Neural cell (in vitro differentiated cells): ENCODE data around the gene RASL12. TPM values are rescaled to one million over a fixed set of nuclear protein-coding genes. Genes with fewer than 3 reads are reported as not detected.

Experiments used
- H2AFZ ChIP-seq: fragments of 200-600, 300-800 bp; sonication (generic), shearing (Covaris generic); 2 replicates; pipeline ENCODE4 v1.6.0; 2014; ENCODE audit warnings: low read depth, mild to moderate bottlenecking, antibody characterized with exemption, low read length, moderate library complexity
- H3F3A ChIP-seq: fragments of 200-600 bp; shearing (Covaris generic); 2 replicates; pipeline ENCODE4 v1.6.1; 2016; ENCODE audit warnings: mild to moderate bottlenecking, moderate library complexity, mixed read lengths, antibody characterized with exemption, low read length; ENCODE audit not compliant: insufficient read depth, poor library complexity, severe bottlenecking
- H3K27ac ChIP-seq: fragments of 200-600, 300-800 bp; sonication (generic), shearing (Covaris generic); 2 replicates; pipeline ENCODE4 v1.5.1; 2014; ENCODE audit warnings: mild to moderate bottlenecking, low read length, moderate library complexity
- H3K27me3 ChIP-seq: fragments of 300-800, 200-600 bp; sonication (generic), shearing (Covaris generic); 2 replicates; pipeline ENCODE4 v1.6.0; 2014; ENCODE audit warnings: mild to moderate bottlenecking, low read depth, low read length, moderate library complexity; ENCODE audit not compliant: insufficient read depth
- H3K36me3 ChIP-seq: fragments of 300-800, 200-600 bp; sonication (generic), shearing (Covaris generic); 2 replicates; pipeline ENCODE4 v1.5.1; 2014; ENCODE audit warnings: mild to moderate bottlenecking, antibody characterized with exemption, low read length, moderate library complexity; ENCODE audit not compliant: insufficient read depth
- H3K4me2 ChIP-seq: fragments of 300-800, 200-600 bp; sonication (generic), shearing (Covaris generic); 2 replicates; pipeline ENCODE4 v1.6.0; 2014; ENCODE audit warnings: mild to moderate bottlenecking, low read length
- H3K4me3 ChIP-seq: fragments of 300-800, 200-600 bp; sonication (generic), shearing (Covaris generic); 2 replicates; pipeline ENCODE4 v1.5.1; 2014; ENCODE audit warnings: mild to moderate bottlenecking, low read length, moderate library complexity
- H3K79me2 ChIP-seq: fragments of 200-600 bp; shearing (Covaris generic); replicated peaks from 2 replicates; pipeline ENCODE4 v1.6.0; 2014; ENCODE audit warnings: mild to moderate bottlenecking, low read length, moderate library complexity; ENCODE audit not compliant: insufficient read depth
- H3K9ac ChIP-seq: fragments of 300-800, 200-600 bp; sonication (generic), shearing (Covaris generic); 2 replicates; pipeline ENCODE4 v1.6.1; 2016; ENCODE audit warnings: mild to moderate bottlenecking, low read length, mixed read lengths
- H3K9me2 ChIP-seq: fragments of 200-600 bp; shearing (Covaris generic); 2 replicates; pipeline ENCODE4 v1.6.1; 2016; ENCODE audit warnings: mild to moderate bottlenecking, low read length, mixed read lengths; ENCODE audit not compliant: insufficient read depth
- H3K9me3 ChIP-seq: fragments of 200-600, 300-800 bp; sonication (generic), shearing (Covaris generic); 2 replicates; pipeline ENCODE4 v1.6.1; 2016; ENCODE audit warnings: mild to moderate bottlenecking, mixed run types, low read length, moderate library complexity, mixed read lengths
- H4K20me1 ChIP-seq: fragments of 200-600 bp; shearing (Covaris generic); 2 replicates; pipeline ENCODE4 v1.6.1; 2016; ENCODE audit warnings: mild to moderate bottlenecking, mixed run types; ENCODE audit not compliant: insufficient read depth
- CTCF ChIP-seq: fragments of 450-650 bp; IDR thresholded peaks from 2 replicates; pipeline ENCODE4 v1.5.1; 2014; ENCODE audit warnings: antibody characterized with exemption, mild to moderate bottlenecking, moderate library complexity; ENCODE audit not compliant: poor library complexity, severe bottlenecking
- EP300 ChIP-seq: fragments of 450-650 bp; conservative IDR thresholded peaks from 2 replicates; pipeline ENCODE4 v1.6.1; 2014; ENCODE audit warnings: antibody characterized with exemption, mild to moderate bottlenecking, moderate library complexity; ENCODE audit not compliant: poor library complexity, severe bottlenecking
- EZH2 ChIP-seq: fragments of 200-600, 300-800 bp; shearing (Covaris generic), sonication (generic); IDR thresholded peaks from 2 replicates; pipeline ENCODE4 v1.6.1; 2014; ENCODE audit warnings: antibody characterized with exemption, low read length, borderline replicate concordance, mild to moderate bottlenecking; ENCODE audit not compliant: insufficient read depth, poor library complexity, severe bottlenecking
- MXI1 ChIP-seq: fragments of 450-650 bp; conservative IDR thresholded peaks from 2 replicates; pipeline ENCODE4 v1.6.1; 2014; ENCODE audit warnings: antibody characterized with exemption, mild to moderate bottlenecking; ENCODE audit not compliant: poor library complexity, severe bottlenecking
- POLR2AphosphoS5 ChIP-seq: IDR thresholded peaks from 2 replicates; pipeline ENCODE4 v1.6.1; 2012
- RAD21 ChIP-seq: fragments of 450-650 bp; conservative IDR thresholded peaks from 2 replicates; pipeline ENCODE4 v1.6.1; 2014; ENCODE audit warnings: antibody characterized with exemption, mild to moderate bottlenecking, moderate library complexity
- REST ChIP-seq: IDR thresholded peaks from 2 replicates; pipeline ENCODE4 v1.6.1; 2012; ENCODE audit warnings: borderline replicate concordance
- SMC3 ChIP-seq: fragments of 450-650 bp; conservative IDR thresholded peaks from 2 replicates; pipeline ENCODE4 v1.6.1; 2014; ENCODE audit warnings: antibody characterized with exemption, mild to moderate bottlenecking, moderate library complexity; ENCODE audit not compliant: poor library complexity
- TAF1 ChIP-seq: IDR thresholded peaks from 2 replicates; pipeline ENCODE4 v1.6.1; 2012; ENCODE audit warnings: low read depth
- polyA minus RNA-seq: library from RNA; depleted of rRNA, polyadenylated mRNA; stranded (reverse); fragments of >200 nt; gene quantifications from 2 replicates; pipeline ENCODE4 v1.2.3, GENCODE V29; 2014
- polyA plus RNA-seq: library from polyadenylated mRNA; depleted of rRNA; stranded (reverse); fragments of >200 nt; gene quantifications from 2 replicates; pipeline ENCODE4 v1.2.3, GENCODE V29; 2014

The RASL12 gene
- polyA plus RNA-seq (not detected in 2 replicates), polyA minus RNA-seq (not detected in 2 replicates)

- H3K9ac ChIP-seq, result no peak within 1 kb of the TSS
- H3F3A ChIP-seq, result no peaks in the 10 kb centered on the region
- no peak within 1 kb of the TSS for H3K27ac ChIP-seq
- no peaks in the 10 kb centered on the region for H3K9me2 ChIP-seq
- no peak within 1 kb of the TSS for H2AFZ ChIP-seq
- H3K4me2 ChIP-seq, result no peak within 1 kb of the TSS
- no peaks in the 10 kb centered on the region for H4K20me1 ChIP-seq
- no peak for TF ChIP-seq TAF1
- TF ChIP-seq SMC3, result no peak
- TF ChIP-seq REST, result no peak
- TF ChIP-seq EP300, result no peak
- TF ChIP-seq RAD21, result no peak
- no peak for TF ChIP-seq EZH2
- no peak for TF ChIP-seq CTCF
- TF ChIP-seq MXI1, result no peak
- TF ChIP-seq POLR2AphosphoS5, result no peak
- no peaks in the 10 kb centered on the region for H3K79me2 ChIP-seq
- no peak within 1 kb of the TSS for H3K4me3 ChIP-seq
- no peaks in the 10 kb centered on the region for H3K36me3 ChIP-seq
- peaks cover 30% of the 10 kb centered on the region for H3K27me3 ChIP-seq
- H3K9me3 ChIP-seq, result no peaks in the 10 kb centered on the region
Observed at GRCh38 chr15:65067645-65068402, at the start of gene RASL12. Gene RASL12 (minus strand): TSS chr15:65067991. CDS start chr15:65067835, 156 bp downstream.

GRCh38 chr15:65115542-65115941, 47.8 kb upstream of the RASL12 start:
- Histone ChIP-seq H2AFZ (no peak overlapping the region), H3K9me2 (no peaks in the 10 kb centered on the region), H3K27ac (no peak overlapping the region), H3K9ac (no peak overlapping the region), H3F3A (no peaks in the 10 kb centered on the region), H3K27me3 (no peaks in the 10 kb centered on the region), H3K4me2 (no peak overlapping the region), H4K20me1 (no peaks in the 10 kb centered on the region), H3K79me2 (no peaks in the 10 kb centered on the region), H3K36me3 (peaks cover 6% of the 10 kb centered on the region), H3K9me3 (no peaks in the 10 kb centered on the region), H3K4me3 (no peak overlapping the region)
- no peak for TF ChIP-seq RAD21
- no peak for TF ChIP-seq MXI1
- no peak for TF ChIP-seq SMC3
